ENCODE results near the gene MED26.

DNA sequence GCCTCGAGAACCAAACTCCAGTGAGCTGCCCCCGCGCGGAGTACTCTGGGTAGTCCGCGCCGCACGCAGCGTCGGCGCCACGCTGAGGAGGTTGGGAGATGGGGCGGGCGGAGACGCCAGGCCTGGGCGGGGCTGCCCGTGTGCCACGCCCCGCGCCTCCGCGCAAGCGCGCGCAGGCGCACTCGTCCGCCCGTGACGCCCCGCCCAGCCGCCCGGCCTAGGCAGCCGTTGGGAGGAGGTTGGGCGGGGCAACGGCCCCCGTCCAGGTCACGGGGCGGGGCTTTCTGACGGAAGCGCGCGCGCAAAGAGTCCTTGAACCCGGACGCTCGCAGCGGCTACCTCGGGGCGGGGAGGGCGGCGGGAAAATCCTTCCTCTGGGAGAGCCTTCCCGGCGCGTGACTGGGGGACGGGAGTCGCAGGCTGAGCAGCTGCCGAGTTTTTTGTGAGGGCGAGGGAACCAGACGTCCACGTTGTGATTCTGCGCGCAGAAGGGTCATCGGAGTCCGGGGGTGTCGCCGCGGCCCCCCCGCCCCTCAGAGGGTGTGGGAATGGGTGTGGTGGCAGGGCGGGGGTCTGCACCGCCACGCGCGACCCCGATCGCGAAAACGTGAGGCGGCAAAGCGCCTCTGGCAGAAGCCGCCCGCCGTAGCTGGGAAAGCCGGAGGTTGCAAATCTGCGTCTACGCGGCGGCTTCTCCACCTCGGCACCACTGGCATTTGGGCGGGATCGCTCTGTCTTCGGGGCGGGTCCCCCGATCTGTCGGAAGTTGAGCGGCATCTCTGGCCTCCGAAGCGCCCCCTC, at the start of gene MED26:
- TF ChIP-seq RXRA (IDR thresholded peaks at IDR 0.05; ENCODE audit: insufficient read depth, low read depth, low read length) (no peak), BRCA1 (IDR thresholded peaks at IDR 0.05; ENCODE audit: low read depth, low read length) (no peak), CEBPB (IDR thresholded peaks at IDR 0.05; ENCODE audit: low read depth, low read length) (no peak), CHD2 (IDR thresholded peaks at IDR 0.05; ENCODE audit: low read length) (no peak), SIN3A (conservative IDR thresholded peaks at IDR 0.05 in 1 of 2, IDR thresholded peaks at IDR 0.05 in 1 of 2; ENCODE audit: low read depth in 1 of 2, low read length in 2 of 2) (peak in 1 of 2 experiments; percentile 61; a peak in 2 of 4 replicates), POLR2A (IDR thresholded peaks at IDR 0.05; ENCODE audit: control extremely low read depth in 1 of 2, low read depth in 2 of 2, low read length in 2 of 2) (peak; percentile 62 to 63)
- TF ChIP-seq, protein P1, sequence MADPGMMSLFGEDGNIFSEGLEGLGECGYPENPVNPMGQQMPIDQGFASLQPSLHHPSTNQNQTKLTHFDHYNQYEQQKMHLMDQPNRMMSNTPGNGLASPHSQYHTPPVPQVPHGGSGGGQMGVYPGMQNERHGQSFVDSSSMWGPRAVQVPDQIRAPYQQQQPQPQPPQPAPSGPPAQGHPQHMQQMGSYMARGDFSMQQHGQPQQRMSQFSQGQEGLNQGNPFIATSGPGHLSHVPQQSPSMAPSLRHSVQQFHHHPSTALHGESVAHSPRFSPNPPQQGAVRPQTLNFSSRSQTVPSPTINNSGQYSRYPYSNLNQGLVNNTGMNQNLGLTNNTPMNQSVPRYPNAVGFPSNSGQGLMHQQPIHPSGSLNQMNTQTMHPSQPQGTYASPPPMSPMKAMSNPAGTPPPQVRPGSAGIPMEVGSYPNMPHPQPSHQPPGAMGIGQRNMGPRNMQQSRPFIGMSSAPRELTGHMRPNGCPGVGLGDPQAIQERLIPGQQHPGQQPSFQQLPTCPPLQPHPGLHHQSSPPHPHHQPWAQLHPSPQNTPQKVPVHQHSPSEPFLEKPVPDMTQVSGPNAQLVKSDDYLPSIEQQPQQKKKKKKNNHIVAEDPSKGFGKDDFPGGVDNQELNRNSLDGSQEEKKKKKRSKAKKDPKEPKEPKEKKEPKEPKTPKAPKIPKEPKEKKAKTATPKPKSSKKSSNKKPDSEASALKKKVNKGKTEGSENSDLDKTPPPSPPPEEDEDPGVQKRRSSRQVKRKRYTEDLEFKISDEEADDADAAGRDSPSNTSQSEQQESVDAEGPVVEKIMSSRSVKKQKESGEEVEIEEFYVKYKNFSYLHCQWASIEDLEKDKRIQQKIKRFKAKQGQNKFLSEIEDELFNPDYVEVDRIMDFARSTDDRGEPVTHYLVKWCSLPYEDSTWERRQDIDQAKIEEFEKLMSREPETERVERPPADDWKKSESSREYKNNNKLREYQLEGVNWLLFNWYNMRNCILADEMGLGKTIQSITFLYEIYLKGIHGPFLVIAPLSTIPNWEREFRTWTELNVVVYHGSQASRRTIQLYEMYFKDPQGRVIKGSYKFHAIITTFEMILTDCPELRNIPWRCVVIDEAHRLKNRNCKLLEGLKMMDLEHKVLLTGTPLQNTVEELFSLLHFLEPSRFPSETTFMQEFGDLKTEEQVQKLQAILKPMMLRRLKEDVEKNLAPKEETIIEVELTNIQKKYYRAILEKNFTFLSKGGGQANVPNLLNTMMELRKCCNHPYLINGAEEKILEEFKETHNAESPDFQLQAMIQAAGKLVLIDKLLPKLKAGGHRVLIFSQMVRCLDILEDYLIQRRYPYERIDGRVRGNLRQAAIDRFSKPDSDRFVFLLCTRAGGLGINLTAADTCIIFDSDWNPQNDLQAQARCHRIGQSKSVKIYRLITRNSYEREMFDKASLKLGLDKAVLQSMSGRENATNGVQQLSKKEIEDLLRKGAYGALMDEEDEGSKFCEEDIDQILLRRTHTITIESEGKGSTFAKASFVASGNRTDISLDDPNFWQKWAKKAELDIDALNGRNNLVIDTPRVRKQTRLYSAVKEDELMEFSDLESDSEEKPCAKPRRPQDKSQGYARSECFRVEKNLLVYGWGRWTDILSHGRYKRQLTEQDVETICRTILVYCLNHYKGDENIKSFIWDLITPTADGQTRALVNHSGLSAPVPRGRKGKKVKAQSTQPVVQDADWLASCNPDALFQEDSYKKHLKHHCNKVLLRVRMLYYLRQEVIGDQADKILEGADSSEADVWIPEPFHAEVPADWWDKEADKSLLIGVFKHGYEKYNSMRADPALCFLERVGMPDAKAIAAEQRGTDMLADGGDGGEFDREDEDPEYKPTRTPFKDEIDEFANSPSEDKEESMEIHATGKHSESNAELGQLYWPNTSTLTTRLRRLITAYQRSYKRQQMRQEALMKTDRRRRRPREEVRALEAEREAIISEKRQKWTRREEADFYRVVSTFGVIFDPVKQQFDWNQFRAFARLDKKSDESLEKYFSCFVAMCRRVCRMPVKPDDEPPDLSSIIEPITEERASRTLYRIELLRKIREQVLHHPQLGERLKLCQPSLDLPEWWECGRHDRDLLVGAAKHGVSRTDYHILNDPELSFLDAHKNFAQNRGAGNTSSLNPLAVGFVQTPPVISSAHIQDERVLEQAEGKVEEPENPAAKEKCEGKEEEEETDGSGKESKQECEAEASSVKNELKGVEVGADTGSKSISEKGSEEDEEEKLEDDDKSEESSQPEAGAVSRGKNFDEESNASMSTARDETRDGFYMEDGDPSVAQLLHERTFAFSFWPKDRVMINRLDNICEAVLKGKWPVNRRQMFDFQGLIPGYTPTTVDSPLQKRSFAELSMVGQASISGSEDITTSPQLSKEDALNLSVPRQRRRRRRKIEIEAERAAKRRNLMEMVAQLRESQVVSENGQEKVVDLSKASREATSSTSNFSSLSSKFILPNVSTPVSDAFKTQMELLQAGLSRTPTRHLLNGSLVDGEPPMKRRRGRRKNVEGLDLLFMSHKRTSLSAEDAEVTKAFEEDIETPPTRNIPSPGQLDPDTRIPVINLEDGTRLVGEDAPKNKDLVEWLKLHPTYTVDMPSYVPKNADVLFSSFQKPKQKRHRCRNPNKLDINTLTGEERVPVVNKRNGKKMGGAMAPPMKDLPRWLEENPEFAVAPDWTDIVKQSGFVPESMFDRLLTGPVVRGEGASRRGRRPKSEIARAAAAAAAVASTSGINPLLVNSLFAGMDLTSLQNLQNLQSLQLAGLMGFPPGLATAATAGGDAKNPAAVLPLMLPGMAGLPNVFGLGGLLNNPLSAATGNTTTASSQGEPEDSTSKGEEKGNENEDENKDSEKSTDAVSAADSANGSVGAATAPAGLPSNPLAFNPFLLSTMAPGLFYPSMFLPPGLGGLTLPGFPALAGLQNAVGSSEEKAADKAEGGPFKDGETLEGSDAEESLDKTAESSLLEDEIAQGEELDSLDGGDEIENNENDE (IDR thresholded peaks at IDR 0.05; ENCODE audit: insufficient replicate concordance, low read length), result no peak
- TF ChIP-seq, protein P2, sequence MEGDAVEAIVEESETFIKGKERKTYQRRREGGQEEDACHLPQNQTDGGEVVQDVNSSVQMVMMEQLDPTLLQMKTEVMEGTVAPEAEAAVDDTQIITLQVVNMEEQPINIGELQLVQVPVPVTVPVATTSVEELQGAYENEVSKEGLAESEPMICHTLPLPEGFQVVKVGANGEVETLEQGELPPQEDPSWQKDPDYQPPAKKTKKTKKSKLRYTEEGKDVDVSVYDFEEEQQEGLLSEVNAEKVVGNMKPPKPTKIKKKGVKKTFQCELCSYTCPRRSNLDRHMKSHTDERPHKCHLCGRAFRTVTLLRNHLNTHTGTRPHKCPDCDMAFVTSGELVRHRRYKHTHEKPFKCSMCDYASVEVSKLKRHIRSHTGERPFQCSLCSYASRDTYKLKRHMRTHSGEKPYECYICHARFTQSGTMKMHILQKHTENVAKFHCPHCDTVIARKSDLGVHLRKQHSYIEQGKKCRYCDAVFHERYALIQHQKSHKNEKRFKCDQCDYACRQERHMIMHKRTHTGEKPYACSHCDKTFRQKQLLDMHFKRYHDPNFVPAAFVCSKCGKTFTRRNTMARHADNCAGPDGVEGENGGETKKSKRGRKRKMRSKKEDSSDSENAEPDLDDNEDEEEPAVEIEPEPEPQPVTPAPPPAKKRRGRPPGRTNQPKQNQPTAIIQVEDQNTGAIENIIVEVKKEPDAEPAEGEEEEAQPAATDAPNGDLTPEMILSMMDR (IDR thresholded peaks at IDR 0.05; ENCODE audit: control extremely low read depth in 1 of 3, insufficient read depth in 1 of 3, low read depth in 1 of 3, low read length in 3 of 3), result no peak

All from H1 (cell line).